Smooth muscle cell of the brain vasculature (primary cell): ENCODE results near the gene BACE2.
"Not testable (repeated sequence)": the region's sequence is repeated elsewhere in the genome, so short reads cannot be mapped to it uniquely, and the experiment has no call there.

ENCODE experiments used
- DNase-seq: peaks from one replicate; pipeline ENCODE4 v3.0.0-alpha.2; 2012; ENCODE audit warnings: low read depth, low spot score

The BACE2 gene

GRCh38 chr21:41240040-41240439, 72.1 kb downstream of the BACE2 start:
- no peak for DNase-seq

DNA sequence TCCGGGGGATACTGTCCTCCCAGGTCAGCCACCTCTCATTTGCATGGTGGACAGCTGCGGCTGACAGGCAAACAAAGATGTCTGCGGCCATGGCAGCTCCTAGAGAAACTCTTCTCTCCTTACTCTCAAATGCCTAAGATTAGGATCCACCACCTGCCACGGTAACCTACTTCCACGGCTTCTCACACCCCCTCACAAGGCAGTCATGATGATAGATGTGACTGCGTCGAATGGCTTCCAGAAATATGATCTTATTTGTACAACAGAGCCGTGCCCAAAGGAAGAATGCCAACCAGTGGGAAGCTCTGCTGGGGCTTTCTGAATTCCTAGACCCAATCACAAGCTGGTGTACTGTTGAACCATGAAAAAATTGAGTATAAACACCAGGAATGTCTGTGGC, 73.4 kb downstream of the BACE2 start:
- no peak for DNase-seq

DNA sequence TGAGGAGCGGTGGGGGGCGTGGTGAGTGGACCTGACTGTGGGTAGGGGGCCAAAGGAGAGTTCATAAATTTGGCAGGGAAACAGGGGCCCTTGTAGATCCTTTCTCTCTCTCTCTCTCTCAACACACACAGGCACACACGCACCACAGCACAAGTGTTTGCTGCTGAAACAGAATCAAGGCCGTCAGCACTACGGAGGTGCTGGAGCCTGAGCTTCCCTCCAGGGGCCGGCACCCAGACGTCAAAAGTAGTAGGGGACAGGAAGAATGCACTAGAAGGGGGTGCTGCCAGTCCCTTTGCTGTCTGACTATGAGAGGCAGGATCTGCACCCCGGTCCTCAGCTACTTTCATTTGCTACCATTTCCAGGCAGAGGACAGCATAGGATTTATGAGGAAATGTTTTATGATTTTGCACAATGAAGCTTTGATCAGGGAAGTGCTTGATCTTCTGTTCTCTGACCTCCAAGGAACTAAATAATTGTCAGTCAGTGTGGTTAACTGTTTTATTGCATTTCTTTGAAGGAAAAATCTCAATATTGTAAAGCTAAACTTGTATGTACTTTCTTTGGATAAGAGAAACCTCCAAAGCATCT, 74.4 kb downstream of the BACE2 start:
- no peak for DNase-seq

DNA sequence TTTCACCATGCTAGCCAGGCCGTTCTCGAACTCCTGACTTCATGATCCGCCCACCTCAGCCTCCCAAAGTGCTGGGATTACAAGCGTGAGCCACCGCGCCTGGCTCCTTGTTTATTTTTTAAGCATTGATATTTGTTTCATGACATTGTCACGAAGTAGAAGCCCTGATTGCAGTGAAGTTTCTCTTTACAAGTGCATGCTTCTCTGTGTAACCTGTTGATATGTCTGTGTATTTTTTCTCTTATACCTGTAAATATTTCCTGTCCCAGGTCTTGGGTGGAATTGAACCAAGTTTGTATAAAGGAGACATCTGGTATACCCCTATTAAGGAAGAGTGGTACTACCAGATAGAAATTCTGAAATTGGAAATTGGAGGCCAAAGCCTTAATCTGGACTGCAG, 75.1 kb downstream of the BACE2 start:
- no peak for DNase-seq

- DNase-seq, result not testable (repeated sequence)
Measured at GRCh38 chr21:41244266-41244880, 76.4 kb downstream of the BACE2 start.

GRCh38 chr21:41245509-41246135, 77.7 kb downstream of the BACE2 start:
- no peak for DNase-seq

GRCh38 chr21:41246808-41247207, 78.8 kb downstream of the BACE2 start:
- no peak for DNase-seq

DNA sequence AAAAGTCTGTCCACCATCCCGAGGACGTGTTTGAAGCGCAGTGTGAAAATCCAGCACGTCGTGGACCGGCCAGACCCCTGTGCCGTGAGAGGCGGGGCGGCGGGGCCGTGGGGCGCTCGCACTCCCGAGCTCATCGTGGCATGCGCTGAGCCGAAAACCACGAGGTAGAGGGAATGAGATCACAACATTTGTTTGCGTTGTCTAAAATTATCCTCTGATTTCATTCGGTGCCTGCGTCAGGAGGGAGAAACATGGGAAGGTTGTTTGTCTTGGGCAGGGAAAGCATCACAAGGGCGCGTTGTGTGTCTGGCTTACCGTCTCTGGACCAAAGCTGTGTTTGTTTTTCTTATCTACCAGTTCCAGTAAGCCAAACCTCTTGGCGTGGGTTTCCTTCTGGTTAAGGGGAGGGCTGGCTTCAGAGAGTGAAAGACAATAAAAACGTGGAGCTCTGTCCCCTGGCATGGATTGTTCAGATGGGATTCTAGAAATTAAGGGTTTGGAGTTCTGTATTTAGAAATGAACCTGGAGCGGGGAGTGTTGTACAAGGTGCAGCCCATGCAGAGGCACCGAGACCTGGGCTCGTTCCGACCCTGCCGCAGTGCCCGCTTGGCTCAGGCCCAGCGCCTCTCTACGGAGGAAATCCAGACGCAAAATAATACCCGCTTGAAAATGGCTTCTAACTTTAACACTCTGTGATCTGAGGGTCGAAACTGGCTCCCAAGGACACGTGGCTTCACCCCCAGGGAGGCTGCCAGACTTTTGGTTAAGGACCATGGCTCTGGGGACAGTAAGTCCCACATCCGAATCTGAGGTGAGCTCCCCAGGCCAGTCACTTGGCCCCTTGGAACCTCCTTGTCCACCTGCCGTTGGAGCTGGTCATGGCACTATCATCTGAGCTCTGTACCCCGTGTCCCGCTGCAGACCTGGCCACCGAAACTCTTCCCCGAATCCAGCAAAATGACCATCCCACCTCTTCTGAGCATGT, 79.9 kb downstream of the BACE2 start:
- DNase-seq, result no peak

DNA sequence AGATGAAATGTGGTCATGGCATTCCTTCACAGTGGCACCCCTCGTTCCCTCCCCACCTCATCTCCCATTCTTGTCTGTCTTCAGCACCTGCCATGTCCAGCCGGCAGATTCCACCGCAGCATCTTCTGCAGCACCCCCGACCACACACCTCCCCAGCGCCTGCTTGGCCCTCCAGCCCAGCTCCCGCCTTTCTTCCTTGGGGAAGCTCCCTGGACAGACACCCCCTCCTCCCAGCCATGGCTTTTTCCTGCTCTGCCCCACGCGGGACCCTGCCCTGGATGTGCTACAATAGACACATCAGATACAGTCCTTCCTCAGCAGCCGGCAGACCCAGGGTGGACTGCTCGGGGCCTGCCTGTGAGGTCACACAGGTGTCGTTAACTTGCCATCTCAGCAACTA, 81.5 kb downstream of the BACE2 start:
- no peak for DNase-seq

DNA sequence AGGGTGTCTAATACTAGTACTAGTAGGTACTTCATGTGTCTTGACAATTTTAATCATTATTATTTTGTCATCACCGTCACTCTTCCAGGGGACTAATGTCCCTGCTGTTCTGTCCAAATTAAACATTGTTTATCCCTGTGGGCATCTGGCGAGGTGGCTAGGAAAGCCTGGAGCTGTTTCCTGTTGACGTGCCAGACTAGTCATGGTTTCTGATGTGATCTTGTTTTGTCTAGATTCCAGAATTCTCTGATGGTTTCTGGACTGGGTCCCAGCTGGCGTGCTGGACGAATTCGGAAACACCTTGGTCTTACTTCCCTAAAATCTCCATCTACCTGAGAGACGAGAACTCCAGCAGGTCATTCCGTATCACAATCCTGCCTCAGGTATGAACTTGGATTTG, 82.6 kb downstream of the BACE2 start:
- DNase-seq, result no peak

DNA sequence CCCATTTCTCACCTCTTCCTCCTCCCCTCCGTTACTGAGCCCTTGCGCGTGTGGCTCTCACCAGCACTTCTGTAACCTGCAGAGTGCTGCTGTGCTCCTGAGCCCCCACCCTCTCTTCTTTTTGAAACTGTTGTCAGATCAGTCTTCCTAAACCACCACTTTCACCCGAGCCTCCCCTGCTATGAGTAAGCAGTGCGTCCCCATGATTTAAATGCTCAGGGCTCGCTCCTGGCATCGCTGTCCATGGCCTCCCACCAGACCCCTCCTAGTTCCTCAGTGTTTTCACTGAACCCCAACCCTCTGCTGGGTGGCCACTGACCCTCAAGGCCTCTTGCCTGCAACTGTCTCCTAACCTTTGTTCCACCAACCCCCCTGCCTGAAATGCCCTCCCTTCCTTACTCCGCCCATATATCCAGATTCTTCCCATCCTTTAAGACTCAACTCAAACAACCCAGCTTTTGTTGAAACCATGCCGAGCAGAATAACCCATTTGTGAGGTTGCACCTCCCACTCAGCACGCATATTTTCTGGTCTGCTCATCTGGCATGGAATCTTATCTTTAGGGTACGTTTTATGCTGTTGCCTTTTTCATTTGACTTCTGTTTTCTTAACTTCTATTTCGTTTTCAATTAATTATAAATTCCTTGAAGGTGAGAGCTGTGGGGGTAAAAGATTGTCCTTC, 84.1 kb downstream of the BACE2 start:
- no peak for DNase-seq

DNA sequence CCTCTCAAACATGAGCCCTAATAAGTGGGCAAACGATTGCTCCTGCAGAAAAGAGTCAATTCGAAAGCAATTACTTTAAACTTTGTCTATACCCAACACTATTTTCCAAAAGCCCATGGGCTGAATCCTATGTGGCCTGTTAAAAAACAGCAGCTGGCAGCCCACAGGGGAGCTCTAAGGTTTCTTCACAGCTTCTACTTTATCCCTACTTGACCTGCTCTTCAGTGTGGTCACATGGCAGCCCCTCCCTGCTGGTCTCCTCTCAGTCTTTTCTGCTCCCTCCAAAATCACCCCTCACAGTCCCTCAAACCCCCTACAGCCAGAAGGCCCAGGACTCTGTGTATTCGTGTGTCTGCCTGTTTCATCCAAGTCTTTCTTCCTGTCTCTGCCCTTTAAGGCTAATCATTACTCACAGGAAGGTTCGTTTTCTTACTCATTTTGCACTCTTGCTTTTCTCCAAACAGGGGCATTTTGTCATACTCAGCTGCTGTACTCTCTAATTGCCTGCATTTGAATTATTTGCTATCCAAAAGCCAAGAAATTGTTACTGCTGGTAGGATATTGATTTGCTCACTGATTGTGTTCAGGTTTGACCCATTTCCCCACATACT, 86.2 kb downstream of the BACE2 start:
- DNase-seq, result no peak

DNA sequence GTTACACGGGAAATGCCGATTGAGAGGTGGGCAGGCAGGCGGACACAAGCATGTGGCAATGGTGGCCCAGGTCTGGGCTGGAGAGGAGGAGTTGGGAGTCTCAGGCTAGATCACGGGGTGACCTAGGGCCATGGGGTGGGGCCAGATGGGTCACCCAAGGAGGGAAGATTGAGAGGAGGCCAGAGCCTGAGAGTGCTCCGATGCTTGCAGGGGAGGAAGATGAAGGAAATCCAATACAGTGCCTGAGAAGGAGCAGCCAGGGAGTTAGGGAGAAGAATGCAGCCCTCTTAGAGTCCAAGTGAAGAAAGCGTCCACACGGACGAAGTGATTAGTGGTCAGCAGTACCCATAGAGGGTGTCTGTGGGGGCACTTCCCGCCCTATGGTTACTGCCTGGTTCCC, 87.2 kb downstream of the BACE2 start:
- DNase-seq, result no peak

- not testable (repeated sequence) for DNase-seq
Measured at GRCh38 chr21:41256231-41256630, 88.3 kb downstream of the BACE2 start.

DNA sequence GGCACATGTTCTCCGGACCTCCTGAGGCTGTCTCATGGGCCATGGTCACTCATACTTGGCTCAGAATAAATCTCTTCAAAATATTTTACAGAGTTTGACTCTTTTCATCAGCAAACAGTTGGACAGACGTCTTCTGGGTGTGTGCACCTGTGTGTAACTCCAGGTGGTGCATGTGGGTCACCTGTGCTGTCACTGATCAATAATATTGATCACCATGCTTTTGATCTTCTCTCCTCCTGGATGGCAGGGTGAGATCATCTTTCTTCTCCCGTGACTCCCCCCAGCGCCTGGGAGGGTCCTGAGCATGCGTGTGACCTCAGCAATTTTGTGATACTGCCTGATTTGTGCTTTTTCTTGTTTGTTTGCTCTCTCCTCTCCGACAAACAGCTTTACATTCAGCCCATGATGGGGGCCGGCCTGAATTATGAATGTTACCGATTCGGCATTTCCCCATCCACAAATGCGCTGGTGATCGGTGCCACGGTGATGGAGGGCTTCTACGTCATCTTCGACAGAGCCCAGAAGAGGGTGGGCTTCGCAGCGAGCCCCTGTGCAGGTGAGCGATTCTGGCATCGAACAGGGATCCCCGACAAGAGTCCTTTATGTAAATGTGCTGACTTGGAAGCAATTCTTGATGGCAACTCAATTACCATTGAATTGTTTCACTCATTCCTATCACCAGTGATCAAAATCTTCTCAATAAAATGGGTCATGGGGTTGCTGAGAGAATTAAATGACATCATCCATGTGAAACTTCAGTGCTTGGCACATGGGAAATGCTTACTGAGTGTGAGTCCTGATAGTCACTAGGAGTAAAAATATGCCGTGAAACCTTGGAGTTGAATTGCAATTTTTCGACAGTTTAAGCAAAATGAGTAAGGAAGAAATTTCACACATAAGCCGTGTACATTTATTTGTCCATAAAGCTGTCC, 89.1 kb downstream of the BACE2 start:
- DNase-seq, result no peak

DNA sequence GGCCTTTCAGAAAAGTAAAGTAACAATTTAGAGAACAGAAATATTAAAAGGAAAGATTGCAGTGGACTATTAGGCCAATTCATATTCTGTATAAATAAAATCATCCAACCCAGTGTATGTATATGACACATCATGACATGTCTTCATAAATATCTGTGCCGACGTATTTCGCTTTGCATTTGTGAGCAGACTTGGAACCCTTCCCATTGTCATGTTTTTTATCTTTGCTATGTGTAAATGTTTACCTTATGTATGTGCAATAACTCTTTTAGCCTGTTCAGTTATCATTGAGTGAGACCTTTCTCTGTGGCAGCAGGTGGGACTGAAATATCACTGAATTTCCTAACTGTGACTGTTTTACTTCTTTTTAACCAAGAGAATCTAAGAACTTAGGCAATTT, 90.7 kb downstream of the BACE2 start:
- no peak for DNase-seq

DNA sequence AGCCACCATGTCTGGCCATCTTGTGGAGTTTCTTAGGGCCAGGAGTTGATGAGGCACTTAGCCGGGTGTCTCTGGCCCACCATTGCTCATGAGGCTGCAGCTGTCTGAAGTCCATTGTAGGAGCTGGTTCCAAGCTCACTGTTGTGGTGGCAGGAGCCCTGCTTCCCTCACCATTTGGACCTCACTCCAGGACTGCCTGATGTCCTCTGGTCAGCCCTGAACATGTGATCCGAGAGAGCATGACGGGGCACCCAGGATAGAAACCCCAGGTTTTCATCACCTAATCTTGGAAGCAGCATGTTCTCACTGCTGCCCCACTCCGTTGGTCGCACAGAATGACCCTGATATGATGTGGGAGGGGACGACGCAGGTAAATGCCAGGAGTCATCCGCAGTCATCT, 92.5 kb downstream of the BACE2 start:
- DNase-seq, result no peak

GRCh38 chr21:41267346-41267745, 99.4 kb downstream of the BACE2 start:
- no peak for DNase-seq

- no peak for DNase-seq
Measured at GRCh38 chr21:41269535-41269934, 101.6 kb downstream of the BACE2 start.

DNA sequence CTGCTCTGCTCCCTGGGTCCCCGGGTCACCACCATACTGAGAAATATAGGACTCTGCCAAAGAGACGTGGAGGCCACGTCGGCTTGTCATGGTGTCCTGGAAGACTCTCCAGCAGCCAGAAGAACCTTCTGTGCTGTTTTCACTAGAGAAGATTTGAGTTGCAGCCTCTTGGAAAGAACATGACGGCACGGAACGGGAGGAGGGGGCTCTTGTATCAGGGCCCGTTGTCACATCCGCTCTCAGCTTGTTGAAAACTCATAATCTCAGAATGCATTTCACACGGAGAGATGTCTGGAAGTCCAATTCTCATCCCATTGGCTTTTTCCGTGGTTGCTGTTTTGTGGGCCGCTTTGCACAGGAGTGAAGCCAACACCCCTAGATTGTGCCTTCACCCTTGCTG, 109.2 kb downstream of the BACE2 start:
- no peak for DNase-seq
